GM18873 (cell line): ENCODE measurements around the gene EPRS1.
"Not testable (repeated sequence)": the region's sequence is repeated elsewhere in the genome, so short reads cannot be mapped to it uniquely, and the experiment has no call there.

ENCODE experiments used
- ATAC-seq: cut with Tn5 transposase; IDR thresholded peaks from one replicate; pipeline ENCODE4 v1.9.1; 2021; ENCODE audit warnings: mild to moderate bottlenecking, moderate library complexity, moderate number of reproducible peaks; ENCODE audit not compliant: unreplicated experiment, low FRiP score

Gene EPRS1

DNA sequence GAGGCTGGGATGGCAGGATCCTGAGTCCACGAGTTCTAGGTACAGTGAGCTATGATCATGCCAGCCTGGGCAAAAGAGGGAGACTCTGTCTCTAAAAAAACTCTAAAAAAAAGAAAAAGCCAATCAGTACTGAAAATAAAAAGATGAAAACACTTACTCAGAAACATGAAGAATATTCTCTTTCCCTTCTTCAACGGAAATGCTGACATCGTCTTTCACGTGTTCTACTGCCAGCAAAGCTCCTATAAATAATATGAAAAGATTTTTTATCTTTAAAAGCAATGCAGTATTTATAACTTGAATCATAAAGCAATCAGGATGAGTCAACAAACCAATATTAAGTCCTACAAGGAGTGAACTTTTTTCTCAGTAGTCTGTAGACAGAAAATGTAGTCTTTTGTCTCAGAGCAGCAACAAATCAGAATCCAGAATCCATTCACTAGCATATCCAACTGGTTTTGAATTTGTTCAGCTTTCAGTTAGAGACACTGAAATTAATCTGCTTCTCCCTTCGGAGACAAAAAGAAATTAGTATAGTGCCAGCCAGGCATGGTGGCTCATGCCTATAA lies 6.2 kb downstream of the EPRS1 start:
- no peak for ATAC-seq

DNA sequence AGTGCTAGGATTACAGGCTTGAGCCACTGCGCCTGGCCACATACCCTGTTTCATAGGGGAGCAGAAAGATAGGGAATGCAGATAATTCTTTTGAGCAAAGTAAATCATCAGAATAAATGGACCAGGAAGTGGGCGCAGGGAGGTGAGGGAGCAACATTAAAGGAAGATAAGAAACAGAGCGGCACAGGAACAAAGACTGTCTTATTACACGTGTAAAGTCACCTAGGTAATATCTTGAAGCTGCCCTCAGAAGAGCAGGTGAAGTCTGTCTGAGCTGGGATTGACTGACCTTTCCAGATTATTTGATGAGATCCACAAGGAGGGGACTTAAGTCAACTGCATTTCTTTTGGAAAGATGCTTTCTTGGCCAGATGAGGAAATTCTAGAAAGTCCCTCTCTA lies 7.7 kb downstream of the EPRS1 start:
- ATAC-seq: no peak

DNA sequence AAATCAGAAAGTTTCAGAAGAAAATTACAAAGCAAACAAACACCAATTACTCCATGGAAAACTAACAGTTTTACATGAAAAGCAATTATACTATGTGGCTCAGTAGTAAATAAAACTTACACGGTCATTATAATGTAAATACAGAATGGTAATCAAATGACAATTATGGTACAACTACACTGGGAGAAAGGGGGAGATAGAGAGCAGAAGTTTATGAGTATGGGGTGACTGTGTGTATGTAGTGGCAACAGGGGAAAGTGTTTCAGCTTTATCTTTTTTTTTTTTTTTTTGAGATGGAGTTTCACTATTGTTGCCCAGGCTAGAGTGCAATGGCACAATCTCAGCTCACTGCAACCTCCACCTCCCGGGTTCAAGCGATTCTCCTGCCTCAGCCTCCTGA lies 8.5 kb downstream of the EPRS1 start:
- ATAC-seq: not testable (repeated sequence)

DNA sequence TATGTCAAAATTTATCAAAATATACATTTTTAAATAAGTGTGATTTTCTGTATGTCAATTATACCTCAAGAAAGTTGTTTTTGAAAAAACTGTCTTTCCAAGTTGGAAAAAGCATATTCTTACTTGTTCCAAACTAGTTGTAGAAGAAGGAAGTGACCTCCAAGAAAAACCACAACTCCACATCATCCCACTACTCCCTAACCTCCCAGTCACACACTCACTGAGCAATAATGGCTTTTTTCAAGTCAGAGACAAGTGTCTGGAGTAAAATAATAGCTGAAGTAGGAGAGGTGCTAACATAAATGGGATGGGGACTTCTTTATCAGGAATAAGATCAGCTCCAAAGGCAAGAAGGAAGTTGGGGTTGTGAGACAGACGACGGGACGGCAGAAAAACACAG lies 13.4 kb downstream of the EPRS1 start:
- no peak for ATAC-seq

DNA sequence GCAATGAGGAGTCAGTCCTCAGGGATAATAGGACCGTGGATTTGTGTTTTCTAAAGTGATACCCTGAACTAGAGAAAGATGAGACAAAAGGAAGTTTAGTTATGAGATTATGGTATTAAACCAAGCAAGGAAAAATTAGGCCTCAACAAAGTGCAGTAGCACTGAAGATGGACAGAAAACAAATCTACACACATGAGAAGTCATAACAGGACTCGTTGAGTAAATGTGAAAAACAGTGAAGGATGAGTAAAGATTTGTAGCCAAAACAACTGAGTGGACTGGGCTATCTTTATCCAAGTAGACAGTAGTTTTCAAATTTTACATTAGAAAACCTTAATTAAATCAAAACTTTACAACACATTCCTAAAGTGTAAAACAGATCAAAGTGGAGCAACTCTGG lies 15.0 kb downstream of the EPRS1 start:
- no peak for ATAC-seq

DNA sequence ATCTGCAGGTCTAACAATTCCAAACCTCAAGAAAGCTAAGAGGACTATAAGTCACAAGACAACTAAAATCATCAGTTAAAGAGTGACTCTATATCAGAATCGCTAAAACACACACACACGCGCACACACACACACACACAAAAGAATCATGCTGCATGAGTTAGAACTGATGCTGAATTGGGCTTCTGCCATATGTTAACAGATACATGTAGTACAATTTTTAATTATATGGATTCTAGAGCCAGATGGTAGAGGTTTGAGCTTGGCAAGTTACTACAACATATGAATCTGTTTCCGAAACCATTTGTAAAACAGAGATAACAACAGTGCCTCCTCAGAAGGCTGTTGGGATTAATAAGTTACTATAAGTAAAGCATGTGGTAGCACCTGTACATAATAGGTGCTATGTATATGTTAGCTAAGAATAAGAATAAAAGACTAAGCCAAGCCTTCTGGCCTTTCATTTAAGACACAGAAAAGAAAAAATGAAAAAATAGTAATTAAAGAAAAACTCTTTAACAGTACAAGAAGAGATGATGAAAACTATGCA lies 17.9 kb downstream of the EPRS1 start:
- ATAC-seq: no peak

DNA sequence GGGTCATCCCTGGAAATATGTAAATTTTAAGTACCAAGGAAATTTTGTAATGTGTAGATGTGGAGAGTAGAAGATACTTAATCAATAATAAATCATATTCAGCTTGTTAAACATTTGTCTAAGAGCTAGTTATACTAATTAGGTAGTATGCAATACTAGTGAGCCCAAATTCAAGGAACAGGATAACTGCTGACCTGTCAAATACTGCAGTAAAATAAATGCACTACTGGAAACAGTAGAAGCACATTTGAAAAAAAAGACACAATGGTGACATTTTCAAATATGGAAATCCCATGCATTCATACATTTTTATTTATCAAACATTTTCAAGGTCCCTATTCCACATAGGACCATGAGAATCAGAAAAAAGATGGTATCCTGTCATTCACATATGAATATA lies 27.2 kb downstream of the EPRS1 start:
- no peak for ATAC-seq

DNA sequence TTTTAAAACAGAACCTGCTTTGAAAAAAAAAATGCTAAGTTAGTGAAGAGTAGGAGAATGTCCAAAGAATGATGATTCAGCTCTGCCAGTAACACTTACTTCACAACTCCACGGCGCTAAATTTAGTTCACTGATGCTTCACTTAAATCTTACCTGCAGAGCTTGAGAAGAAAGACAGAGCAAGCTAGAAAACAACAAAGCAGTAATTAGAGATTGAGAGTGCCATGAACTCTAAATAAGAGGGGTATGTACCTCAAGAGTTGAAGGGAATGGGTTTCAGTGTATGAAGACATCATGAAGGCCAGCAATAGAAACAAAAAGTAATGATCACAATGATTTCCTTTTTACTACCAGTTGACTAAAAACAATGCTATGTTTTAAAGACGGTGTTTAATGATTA lies 32.8 kb downstream of the EPRS1 start:
- peak; percentile 79 for ATAC-seq

DNA sequence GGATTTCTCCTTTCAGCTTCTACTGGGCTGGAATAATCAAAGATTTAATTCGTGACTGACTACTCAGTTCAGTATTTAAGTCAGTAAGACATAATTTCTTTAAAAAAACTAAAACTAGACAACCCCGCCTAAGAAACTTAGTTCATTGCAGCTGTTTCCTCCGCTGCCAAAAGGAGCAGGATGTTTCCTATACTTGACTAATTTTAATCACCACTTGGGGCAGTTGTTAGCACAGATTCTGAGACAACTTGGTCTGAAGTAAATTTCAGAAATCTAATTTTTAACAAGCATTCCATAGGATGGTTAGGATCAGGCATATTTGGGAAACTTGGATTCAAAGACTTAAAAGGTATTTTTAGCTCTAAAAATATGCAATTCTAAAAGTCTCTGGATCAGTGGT lies 34.0 kb downstream of the EPRS1 start:
- ATAC-seq: no peak

DNA sequence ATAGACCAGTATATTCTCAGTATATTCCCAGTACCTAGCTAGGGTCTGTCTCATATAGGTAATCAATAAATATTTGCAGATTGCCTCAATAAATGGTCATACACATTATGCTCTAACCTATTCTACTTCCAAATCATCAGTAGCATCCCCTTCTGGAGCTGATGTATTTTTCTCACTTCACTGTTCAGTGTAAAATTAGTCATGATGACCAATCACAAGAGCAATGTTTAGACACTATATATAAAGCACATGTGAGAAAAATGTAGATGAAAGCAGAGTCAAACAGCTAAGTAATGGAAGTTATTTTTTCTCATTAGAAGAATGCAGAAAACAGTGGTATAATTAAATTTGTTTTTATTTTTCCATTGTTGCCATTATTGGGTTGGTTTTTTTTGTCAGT lies 34.7 kb downstream of the EPRS1 start:
- no peak for ATAC-seq

DNA sequence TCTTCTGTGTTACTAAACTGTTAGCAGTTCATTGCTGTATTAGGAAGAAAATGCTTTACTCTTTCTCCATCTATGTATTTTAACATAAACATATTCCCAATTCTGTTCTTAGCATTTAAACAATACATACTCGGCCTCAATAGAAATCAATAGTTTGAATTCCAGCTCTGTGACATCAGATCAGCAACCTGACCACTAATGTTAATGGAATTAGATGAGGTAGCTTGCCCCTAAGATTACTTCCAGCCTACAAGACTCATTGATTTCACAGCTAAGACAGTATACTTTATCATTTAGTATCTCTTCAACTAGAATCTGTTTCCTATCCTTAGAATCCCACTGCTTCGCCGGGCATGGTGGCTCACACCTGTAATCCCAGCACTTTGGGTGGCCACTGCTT lies 38.9 kb downstream of the EPRS1 start:
- no peak for ATAC-seq

DNA sequence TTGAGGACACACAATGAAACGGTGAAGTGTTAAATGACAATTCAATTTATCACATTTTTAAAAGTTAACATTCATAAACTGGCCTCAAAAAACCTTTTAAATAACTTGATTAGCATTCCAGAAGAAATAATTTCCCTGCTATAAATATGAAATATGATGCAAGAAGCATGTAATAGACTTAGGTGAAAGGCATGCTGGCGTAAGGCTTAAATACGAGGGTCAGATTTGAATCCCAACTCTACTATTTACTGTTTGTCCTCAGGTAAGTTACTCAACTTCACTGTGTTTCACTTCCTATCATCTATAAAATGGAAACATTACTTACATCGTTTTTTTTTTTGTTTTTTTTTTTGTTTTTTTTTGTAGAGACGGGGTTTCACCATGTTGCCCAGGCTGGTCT lies 40.8 kb downstream of the EPRS1 start:
- no peak for ATAC-seq

DNA sequence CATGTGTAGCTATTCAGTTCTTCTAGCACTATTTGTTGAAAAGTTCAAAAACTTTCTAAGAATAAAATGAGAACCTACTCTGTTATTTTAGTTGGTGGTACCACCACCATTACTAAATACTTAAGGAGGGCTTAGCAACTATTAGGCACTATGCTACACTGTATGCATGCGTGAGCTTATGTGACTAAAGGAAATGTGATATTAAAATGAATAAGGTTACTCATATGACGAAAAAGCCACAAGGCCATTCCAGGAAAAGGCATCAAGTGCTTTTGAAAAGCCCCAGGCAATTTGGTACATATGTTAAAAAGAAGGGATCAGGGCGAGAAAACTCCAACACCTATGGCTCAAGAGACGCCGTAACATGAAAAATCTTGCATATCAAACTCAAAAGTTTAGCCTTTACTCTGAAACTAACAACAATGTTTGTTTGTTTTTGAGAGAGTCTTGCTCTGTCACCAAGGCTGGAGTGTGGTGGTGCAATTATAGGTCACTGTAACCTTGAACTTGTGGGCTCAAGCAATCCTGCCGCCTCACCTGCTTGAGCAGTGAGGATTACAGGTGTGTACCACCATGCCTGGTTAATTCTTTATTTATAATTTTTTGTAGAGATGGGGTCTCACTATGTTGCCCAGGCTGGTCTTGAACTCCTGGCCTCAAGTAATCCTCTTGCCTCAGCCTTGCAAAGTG lies 42.5 kb downstream of the EPRS1 start:
- no peak for ATAC-seq

DNA sequence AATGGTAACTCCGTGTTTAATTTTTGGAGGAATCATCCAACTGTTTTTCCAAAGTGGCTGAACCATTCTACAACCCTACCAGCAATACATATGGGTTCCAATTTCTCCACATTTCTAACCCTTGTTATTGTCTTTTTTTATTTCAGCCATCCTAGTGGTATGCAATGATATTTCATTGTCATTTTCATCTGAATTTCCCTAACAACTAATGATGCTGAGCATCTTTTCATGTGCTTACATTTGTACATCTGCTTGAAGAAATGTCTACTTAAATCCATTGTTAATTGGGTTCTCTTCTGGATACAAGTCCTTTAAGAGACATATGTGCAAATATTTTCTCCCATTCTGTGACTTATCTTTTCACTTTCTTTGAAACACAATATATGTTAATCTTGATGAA lies 43.3 kb downstream of the EPRS1 start:
- no peak for ATAC-seq

DNA sequence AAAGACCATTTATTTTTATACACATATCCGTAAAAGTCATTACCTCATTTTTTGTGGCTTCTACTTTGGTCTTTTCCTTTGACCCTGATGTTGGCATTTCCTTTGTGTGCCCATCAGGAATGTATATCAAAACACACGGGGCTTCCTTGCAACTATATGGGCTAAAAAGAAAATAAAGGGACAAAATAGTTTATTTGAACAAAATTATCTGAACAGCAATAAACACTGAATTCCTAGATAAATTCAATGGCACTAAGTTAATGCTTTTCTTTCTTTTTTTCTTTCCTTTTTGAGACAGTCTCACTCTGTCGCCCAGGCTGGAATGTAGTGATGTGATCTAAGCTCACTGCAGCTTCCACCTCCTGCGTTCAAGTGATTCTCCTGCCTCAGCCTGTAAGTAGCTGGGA lies 45.2 kb downstream of the EPRS1 start:
- ATAC-seq: no peak

DNA sequence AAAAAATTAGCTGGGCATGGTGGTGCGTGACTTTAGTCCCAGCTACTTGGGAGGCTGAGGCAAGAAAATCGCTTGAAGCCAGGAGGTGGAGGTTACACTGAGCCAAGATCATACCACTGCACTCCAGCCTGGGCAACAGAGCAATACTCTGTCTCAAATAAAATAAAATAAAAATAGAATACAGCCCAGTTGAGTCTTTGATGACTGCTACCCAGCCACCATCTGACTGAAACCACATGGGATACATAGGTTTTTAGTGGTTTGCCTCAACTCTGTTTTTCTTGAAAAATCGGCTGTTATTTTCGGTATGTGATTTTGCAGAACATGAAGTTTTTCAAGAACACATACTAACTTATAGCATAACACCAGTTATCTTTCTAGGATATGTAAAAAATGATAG lies 46.5 kb downstream of the EPRS1 start:
- no peak for ATAC-seq
